ENCODE results near the gene XIAP. TPM values are rescaled to one million over a fixed set of nuclear protein-coding genes. Genes with fewer than 3 reads are reported as not detected.
"Not testable (repeated sequence)": the region's sequence is repeated elsewhere in the genome, so short reads cannot be mapped to it uniquely, and the experiment has no call there.

Gene XIAP
- total RNA-seq = 46.1 and 49.4 TPM in 2 replicates

- intact Hi-C loops (cut with micrococcal nuclease) = loop anchor here (1.0 to 5.0 kb wide), 5 partner anchors 18 to 482 kb away; no protein-coding TSS in a partner anchor
Observed at GRCh38 chrX:123859846-123860838, at the start of gene XIAP. Gene XIAP (plus strand): TSS chrX:123860053. CDS start chrX:123885663, 25,610 bp downstream.

- intact Hi-C loops (cut with micrococcal nuclease) = no loop called here
Observed at GRCh38 chrX:123814343-123814742, 45.5 kb upstream of the XIAP start.

- intact Hi-C loops (cut with micrococcal nuclease) = not testable (repeated sequence)
Observed at GRCh38 chrX:123814934-123815394, 44.9 kb upstream of the XIAP start.

GRCh38 chrX:123817288-123817894 lies 42.5 kb upstream of the XIAP start:
- intact Hi-C loops (cut with micrococcal nuclease) = no loop called here

GRCh38 chrX:123818243-123818642 lies 41.6 kb upstream of the XIAP start:
- intact Hi-C loops (cut with micrococcal nuclease) = no loop called here

- intact Hi-C loops (cut with micrococcal nuclease) = no loop called here
Observed at GRCh38 chrX:123822965-123823364, 36.9 kb upstream of the XIAP start.

- intact Hi-C loops (cut with micrococcal nuclease) = loop anchor here (5.0 kb wide), 1 partner anchor 232 kb away; no protein-coding TSS in a partner anchor
Observed at GRCh38 chrX:123830309-123830708, 29.5 kb upstream of the XIAP start.

- intact Hi-C loops (cut with micrococcal nuclease) = loop anchor here (1.0 to 5.0 kb wide), 8 partner anchors 26 to 1297 kb away; no protein-coding TSS in a partner anchor
Observed at GRCh38 chrX:123833387-123833786, 26.5 kb upstream of the XIAP start.

GRCh38 chrX:123834116-123834515 lies 25.7 kb upstream of the XIAP start:
- intact Hi-C loops (cut with micrococcal nuclease) = loop anchor here (5.0 kb wide), 1 partner anchor 228 kb away; no protein-coding TSS in a partner anchor

GRCh38 chrX:123835661-123836371 lies 24.0 kb upstream of the XIAP start:
- intact Hi-C loops (cut with micrococcal nuclease) = no loop called here

- intact Hi-C loops (cut with micrococcal nuclease) = not testable (repeated sequence)
Observed at GRCh38 chrX:123845129-123845528, 14.7 kb upstream of the XIAP start.

GRCh38 chrX:123846577-123847038 lies 13.2 kb upstream of the XIAP start:
- intact Hi-C loops (cut with micrococcal nuclease) = no loop called here

GRCh38 chrX:123847056-123847455 lies 12.8 kb upstream of the XIAP start:
- intact Hi-C loops (cut with micrococcal nuclease) = no loop called here

- intact Hi-C loops (cut with micrococcal nuclease) = no loop called here
Observed at GRCh38 chrX:123849096-123849495, 10.8 kb upstream of the XIAP start.

- intact Hi-C loops (cut with micrococcal nuclease) = not testable (repeated sequence)
Observed at GRCh38 chrX:123849906-123850305, 9.9 kb upstream of the XIAP start.

- intact Hi-C loops (cut with micrococcal nuclease) = no loop called here
Observed at GRCh38 chrX:123851079-123851478, 8.8 kb upstream of the XIAP start.

- intact Hi-C loops (cut with micrococcal nuclease) = no loop called here
Observed at GRCh38 chrX:123854329-123854728, 5.5 kb upstream of the XIAP start.

- intact Hi-C loops (cut with micrococcal nuclease) = loop anchor here (1.0 kb wide), 1 partner anchor 26 kb away; no protein-coding TSS in a partner anchor
Observed at GRCh38 chrX:123859409-123859845, 426 bp upstream of the XIAP start.

- intact Hi-C loops (cut with micrococcal nuclease) = loop anchor here (1.0 to 5.0 kb wide), 5 partner anchors 17 to 481 kb away; partner anchors contain the start of gene THOC2
Observed at GRCh38 chrX:123860983-123861382, 1.1 kb downstream of the XIAP start.

GRCh38 chrX:123869488-123869887 lies 9.6 kb downstream of the XIAP start:
- intact Hi-C loops (cut with micrococcal nuclease) = no loop called here

- intact Hi-C loops (cut with micrococcal nuclease) = loop anchor here (10.0 kb wide), 1 partner anchor 343 kb away; no protein-coding TSS in a partner anchor
Observed at GRCh38 chrX:123871309-123871708, 11.5 kb downstream of the XIAP start.

All from T-helper 1 cell treated with Interleukin-12 subunit alpha and Interleukin-12 subunit beta and Interleukin-4 antibody, amounts not matched to agents 30 ng/mL and 1 ng/mL, for 36 hours (primary cell).